GM10266 (cell line): ENCODE results near the gene CACNA1E.

Experiments
- DNase-seq: peaks from one replicate; pipeline ENCODE4 v3.0.0; 2012; ENCODE audit errors: extremely low spot score
- TF ChIP-seq, protein P1 (sequence below): IDR thresholded peaks from 2 replicates; pipeline ENCODE4 v1.5.1; 2012; ENCODE audit warnings: mild to moderate bottlenecking, low read depth; ENCODE audit not compliant: control insufficient read depth, insufficient read depth; ENCODE audit errors: missing control alignments

CACNA1E gene

GRCh38 chr1:181732218-181732990 lies 249.1 kb downstream of the CACNA1E start:
- TF ChIP-seq, protein P1, sequence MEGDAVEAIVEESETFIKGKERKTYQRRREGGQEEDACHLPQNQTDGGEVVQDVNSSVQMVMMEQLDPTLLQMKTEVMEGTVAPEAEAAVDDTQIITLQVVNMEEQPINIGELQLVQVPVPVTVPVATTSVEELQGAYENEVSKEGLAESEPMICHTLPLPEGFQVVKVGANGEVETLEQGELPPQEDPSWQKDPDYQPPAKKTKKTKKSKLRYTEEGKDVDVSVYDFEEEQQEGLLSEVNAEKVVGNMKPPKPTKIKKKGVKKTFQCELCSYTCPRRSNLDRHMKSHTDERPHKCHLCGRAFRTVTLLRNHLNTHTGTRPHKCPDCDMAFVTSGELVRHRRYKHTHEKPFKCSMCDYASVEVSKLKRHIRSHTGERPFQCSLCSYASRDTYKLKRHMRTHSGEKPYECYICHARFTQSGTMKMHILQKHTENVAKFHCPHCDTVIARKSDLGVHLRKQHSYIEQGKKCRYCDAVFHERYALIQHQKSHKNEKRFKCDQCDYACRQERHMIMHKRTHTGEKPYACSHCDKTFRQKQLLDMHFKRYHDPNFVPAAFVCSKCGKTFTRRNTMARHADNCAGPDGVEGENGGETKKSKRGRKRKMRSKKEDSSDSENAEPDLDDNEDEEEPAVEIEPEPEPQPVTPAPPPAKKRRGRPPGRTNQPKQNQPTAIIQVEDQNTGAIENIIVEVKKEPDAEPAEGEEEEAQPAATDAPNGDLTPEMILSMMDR = no peak
- DNase-seq = no peak

DNA sequence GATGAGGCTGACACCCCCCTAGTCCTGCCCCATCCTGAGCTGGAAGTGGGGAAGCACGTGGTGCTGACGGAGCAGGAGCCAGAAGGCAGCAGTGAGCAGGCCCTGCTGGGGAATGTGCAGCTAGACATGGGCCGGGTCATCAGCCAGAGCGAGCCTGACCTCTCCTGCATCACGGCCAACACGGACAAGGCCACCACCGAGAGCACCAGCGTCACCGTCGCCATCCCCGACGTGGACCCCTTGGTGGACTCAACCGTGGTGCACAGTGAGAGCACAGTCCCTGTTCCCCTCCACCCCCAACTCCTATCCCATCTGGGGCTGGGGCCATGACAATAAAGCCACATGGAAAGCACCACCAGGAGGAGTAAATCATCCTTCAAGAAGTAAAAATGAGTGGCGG lies 250.2 kb downstream of the CACNA1E start:
- no peak for DNase-seq

GRCh38 chr1:181737056-181737455 lies 253.7 kb downstream of the CACNA1E start:
- DNase-seq = no peak
- TF ChIP-seq, protein P1 = no peak

More for the DNA sequence above, 250.2 kb downstream of the CACNA1E start:
- TF ChIP-seq, protein P1 = no peak

DNA sequence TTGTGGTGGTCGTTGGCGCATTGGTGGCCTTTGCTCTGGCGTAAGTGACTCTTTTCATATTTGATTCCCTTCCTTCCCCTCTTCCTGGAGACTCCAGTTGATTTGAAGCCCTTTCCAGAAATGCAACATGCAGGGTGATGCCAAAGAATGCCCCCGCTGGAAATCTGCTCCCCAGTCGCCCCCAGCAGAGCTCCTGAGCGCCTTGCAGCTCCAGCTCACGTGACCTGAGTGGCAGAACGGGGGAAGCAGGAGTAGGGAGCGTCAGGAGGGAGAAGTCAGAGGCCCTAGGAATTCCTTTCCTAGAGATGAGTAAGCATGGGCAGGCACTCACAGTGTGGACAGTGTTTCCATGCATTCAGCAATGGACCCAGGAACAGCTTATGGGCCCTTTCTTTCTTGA lies 255.9 kb downstream of the CACNA1E start:
- DNase-seq = no peak
- TF ChIP-seq, protein P1 = no peak

DNA sequence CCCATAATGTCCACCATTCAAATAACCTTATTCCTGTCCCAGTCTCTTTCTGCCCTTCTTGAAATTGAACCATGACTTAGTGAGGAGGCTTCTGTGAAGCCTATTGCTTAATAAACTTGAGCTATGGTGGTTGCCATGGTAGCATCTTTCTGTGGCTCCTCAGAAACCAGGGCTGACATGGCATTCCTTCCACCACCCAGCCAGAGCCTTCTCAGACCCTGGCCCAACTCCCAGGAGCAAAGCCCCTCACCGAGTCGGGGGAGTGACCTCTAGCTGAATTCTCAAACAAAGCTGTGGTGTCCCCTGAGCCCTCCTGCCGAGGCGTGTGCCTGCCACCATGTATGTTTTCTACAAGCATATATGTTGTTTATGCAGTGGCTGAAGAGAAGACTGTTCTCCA lies 259.1 kb downstream of the CACNA1E start:
- DNase-seq = no peak
- TF ChIP-seq, protein P1 = no peak

DNA sequence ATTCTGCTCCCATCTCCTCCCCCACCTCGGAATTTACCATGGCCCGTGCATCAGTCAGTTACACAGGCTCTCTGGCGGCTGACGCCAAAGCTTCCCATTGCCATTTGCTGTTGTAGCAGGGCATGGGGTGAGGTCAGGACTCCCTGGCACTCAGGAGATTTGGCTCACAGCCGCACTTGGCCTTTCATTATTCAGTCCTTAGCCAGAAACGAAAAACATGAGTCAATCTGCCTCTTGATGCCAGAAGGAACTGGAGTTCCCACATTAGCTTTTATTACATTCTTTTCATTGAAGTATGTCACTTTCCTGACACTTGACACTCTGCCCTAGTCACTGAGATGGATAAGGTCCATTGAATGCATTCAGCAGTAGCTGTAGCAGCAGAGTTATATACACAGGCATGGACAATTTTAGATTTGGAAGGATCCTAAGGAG lies 260.6 kb downstream of the CACNA1E start:
- DNase-seq = no peak
- TF ChIP-seq, protein P1 = no peak

GRCh38 chr1:181746224-181746623 lies 262.9 kb downstream of the CACNA1E start:
- DNase-seq = no peak
- TF ChIP-seq, protein P1 = no peak
